Measurements from ENCODE around the gene SSNA1.

Gene SSNA1

GRCh38 chr9:137152844-137153405 is 35.6 kb upstream of the SSNA1 start:
- DNase-seq (ENCODE audit: low read depth in 2 of 3, low spot score in 1 of 3) = no peak

- DNase-seq (ENCODE audit: low read depth in 2 of 3, low spot score in 1 of 3) = peak; percentile 51 to 55 (median 53)
These were observed 31.7 kb upstream of the SSNA1 start for GRCh38 chr9:137156567-137157375.

GRCh38 chr9:137157618-137158415 is 30.7 kb upstream of the SSNA1 start:
- no peak for DNase-seq (ENCODE audit: low read depth in 2 of 3, low spot score in 1 of 3)

GRCh38 chr9:137158625-137159024 is 29.9 kb upstream of the SSNA1 start:
- no peak for DNase-seq (ENCODE audit: low read depth in 2 of 3, low spot score in 1 of 3)

GRCh38 chr9:137159105-137160053 is 29.1 kb upstream of the SSNA1 start:
- no peak for DNase-seq (ENCODE audit: low read depth in 2 of 3, low spot score in 1 of 3)

- no peak for DNase-seq (ENCODE audit: low read depth in 2 of 3, low spot score in 1 of 3)
These were observed 28.4 kb upstream of the SSNA1 start for GRCh38 chr9:137160054-137160425.

GRCh38 chr9:137160716-137161557 is 27.5 kb upstream of the SSNA1 start:
- DNase-seq (ENCODE audit: low read depth in 2 of 3, low spot score in 1 of 3) = no peak

GRCh38 chr9:137161558-137162486 is 26.7 kb upstream of the SSNA1 start:
- DNase-seq (ENCODE audit: low read depth in 2 of 3, low spot score in 1 of 3) = no peak

- DNase-seq (ENCODE audit: low read depth in 2 of 3, low spot score in 1 of 3) = no peak
These were observed 25.7 kb upstream of the SSNA1 start for GRCh38 chr9:137162505-137163364.

- DNase-seq (ENCODE audit: low read depth in 2 of 3, low spot score in 1 of 3) = no peak
These were observed 25.1 kb upstream of the SSNA1 start for GRCh38 chr9:137163365-137163715.

- no peak for DNase-seq (ENCODE audit: low read depth in 2 of 3, low spot score in 1 of 3)
These were observed 24.7 kb upstream of the SSNA1 start for GRCh38 chr9:137163805-137164204.

- DNase-seq (ENCODE audit: low read depth in 2 of 3, low spot score in 1 of 3) = no peak
These were observed 23.9 kb upstream of the SSNA1 start for GRCh38 chr9:137164370-137165249.

- no peak for DNase-seq (ENCODE audit: low read depth in 2 of 3, low spot score in 1 of 3)
These were observed 23.1 kb upstream of the SSNA1 start for GRCh38 chr9:137165250-137165836.

- DNase-seq (ENCODE audit: low read depth in 2 of 3, low spot score in 1 of 3) = no peak
These were observed 21.9 kb upstream of the SSNA1 start for GRCh38 chr9:137166380-137167229.

GRCh38 chr9:137167277-137167746 is 21.2 kb upstream of the SSNA1 start:
- DNase-seq (ENCODE audit: low read depth in 2 of 3, low spot score in 1 of 3) = no peak
